GM18951 (cell line): ENCODE measurements around the gene OR8G5.

ENCODE experiments used
- POLR2A ChIP-seq: IDR thresholded peaks from 4 replicates; pipeline ENCODE4 v1.6.1; 2011; ENCODE audit warnings: mild to moderate bottlenecking; ENCODE audit not compliant: insufficient read length, insufficient read depth; ENCODE audit errors: extremely low read depth
- in situ Hi-C: fragments of 300-500 bp; cut with MboI; formaldehyde crosslinking; loops from one replicate; pipeline ENCODE4 v1.12.0; 2022; ENCODE audit warnings: low sequenced_read_pairs, mixed read lengths, inconsistent platforms; ENCODE audit not compliant: unreplicated experiment

Gene OR8G5

DNA sequence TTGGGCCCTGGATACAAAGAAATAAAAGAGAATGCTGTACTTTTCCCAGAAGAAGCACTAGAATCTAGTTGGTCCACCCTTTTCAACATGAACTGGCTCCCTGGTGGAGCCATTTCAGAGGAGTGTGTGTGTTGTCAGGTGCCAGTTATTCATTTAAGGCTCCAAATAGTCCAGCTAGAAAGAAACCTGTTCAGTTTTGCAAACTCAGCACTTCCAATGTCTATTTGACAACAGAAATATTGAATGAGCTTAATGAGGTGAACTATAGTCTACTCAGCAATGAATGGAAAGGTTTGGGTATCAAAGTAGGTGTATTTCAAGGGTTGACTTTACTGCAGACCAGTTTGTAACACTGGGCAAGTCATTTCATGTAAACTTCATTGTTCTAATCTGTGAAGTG, 55.5 kb downstream of the OR8G5 start:
- no peak for TF ChIP-seq POLR2A
- in situ Hi-C loops, result no loop called here

DNA sequence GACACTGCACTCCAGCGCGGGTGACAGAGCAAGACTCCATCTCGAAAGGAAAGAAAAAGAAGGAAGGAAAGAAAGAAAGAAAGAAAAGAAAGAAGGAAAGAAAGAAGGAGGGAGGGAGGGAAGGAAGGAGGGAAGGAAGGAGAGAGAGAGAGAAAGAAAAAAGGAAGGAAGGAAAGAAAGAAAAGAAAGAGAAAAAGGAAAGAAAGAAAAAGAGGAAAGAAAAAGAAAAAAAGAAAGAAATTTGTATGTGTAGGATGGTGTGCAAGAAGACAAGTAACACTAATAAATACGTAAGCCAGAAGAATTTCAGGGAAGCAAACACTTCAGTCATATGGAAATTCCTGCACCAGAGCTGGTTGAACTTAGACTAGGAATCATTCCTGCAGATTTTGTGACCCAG, 57.0 kb downstream of the OR8G5 start:
- no peak for TF ChIP-seq POLR2A
- in situ Hi-C loops, result no loop called here

DNA sequence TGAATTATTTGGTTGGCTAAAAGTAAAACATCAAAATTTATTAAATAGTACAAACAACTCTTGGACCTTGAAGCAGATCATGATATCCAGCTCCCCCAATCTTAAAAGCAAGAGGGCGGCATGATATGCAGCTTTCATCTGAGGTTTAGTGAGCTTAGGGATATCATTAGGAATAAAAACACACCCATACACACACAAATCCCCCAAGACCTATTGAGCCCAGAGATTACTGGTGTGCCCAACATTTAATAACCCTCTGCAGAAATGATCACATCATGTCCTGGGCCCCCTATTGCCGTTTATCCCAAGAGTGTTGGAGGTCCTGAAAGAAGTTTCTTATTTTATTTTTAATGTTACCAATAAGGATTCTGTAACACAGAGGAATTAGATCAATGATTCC, 57.7 kb downstream of the OR8G5 start, which contains the start of gene OR8D1:
Gene OR8D1 (minus strand): TSS at position 101 of the 400 bp plus-strand sequence. CDS start 3,183 bp downstream, outside the sequence.
- TF ChIP-seq POLR2A, result no peak
- in situ Hi-C loops, result no loop called here

DNA sequence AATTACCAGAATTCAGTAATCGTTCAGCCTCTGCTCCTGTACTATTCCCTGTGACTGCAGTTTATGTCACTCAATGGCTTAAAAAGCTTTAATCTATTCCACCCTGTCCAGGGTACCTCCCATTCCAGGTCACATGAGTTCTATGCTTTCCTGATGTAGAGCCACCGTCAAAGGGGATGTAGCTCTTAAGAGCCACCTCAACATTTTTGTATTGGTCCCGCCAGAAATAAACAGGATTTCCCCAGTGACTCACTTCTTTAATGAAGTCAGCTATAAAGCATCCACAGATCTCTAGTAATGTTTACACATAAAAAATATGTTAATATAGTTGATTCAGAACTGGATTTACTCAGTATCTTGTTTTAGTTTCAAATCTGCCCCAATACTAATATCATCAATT, 58.9 kb downstream of the OR8G5 start:
- TF ChIP-seq POLR2A, result no peak
- in situ Hi-C loops, result no loop called here
